Stimulated activated CD4-positive, alpha-beta T cell treated with anti-CD3 and anti-CD28 coated beads, Interleukin-2, amount 100 ng/mL, for 4 hours (primary cell): ENCODE data around the gene RPS8.
A peak's percentile ranks its signal among the peaks of the same experiment; 100 is the strongest.
"Not testable (repeated sequence)": the region's sequence is repeated elsewhere in the genome, so short reads cannot be mapped to it uniquely, and the experiment has no call there.

Experiments
- DNase-seq: peaks from one replicate; pipeline ENCODE4 v3.0.0-alpha.2; 2020; ENCODE audit warnings: low read depth

Gene RPS8

DNA sequence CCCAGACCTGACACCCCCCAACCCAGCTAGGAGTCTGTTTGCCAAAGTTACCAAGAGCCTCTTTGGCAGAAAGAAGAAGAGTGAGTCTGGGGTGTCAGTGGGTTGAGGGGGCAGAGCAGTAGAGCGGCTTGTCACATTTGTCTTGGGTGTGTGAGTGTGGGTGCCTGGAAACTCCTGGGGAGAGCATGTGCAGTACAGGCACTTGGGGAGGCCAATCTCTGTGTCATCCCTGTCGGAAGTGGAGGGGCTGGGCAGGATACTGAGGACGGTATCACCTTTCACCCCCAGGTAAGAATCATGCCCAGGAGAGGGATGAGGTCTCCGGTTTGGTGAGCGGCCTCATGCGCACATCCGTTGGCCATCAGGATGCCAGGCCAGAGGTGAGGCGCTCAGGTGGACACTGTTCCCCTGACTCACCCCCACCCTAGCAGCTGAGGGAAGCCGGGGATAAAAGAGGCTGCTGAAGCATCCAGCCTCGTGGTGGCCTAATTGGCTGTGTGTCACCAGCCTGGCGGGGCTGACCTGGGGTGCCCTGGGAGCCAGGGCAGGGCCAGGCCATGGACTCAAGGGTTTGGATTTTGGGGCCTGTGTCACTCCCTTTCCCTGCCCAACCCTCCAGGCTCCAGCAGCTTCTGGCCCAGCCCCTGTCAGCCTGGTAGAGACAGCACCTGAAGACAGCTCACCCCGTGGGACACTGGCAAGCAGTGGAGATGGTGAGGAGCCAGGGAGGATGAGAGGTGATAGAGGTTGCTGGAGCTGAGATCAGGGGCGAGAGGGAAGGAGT lies 28.2 kb downstream of the RPS8 start:
- no peak for DNase-seq

DNA sequence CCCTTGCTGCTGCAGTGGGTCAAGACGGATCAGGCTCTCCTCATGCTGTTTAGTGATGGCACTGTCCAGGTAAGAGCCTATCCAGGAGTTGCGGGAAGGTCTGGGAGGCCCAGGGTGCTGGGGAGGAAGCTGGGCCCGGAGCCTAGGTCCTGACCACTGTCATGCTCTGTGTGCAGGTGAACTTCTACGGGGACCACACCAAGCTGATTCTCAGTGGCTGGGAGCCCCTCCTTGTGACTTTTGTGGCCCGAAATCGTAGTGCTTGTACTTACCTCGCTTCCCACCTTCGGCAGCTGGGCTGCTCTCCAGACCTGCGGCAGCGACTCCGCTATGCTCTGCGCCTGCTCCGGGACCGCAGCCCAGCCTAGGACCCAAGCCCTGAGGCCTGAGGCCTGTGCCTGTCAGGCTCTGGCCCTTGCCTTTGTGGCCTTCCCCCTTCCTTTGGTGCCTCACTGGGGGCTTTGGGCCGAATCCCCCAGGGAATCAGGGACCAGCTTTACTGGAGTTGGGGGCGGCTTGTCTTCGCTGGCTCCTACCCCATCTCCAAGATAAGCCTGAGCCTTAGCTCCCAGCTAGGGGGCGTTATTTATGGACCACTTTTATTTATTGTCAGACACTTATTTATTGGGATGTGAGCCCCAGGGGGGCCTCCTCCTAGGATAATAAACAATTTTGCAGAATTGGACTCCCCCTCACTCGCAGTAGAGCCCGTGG lies 30.1 kb downstream of the RPS8 start:
- DNase-seq = no peak

DNA sequence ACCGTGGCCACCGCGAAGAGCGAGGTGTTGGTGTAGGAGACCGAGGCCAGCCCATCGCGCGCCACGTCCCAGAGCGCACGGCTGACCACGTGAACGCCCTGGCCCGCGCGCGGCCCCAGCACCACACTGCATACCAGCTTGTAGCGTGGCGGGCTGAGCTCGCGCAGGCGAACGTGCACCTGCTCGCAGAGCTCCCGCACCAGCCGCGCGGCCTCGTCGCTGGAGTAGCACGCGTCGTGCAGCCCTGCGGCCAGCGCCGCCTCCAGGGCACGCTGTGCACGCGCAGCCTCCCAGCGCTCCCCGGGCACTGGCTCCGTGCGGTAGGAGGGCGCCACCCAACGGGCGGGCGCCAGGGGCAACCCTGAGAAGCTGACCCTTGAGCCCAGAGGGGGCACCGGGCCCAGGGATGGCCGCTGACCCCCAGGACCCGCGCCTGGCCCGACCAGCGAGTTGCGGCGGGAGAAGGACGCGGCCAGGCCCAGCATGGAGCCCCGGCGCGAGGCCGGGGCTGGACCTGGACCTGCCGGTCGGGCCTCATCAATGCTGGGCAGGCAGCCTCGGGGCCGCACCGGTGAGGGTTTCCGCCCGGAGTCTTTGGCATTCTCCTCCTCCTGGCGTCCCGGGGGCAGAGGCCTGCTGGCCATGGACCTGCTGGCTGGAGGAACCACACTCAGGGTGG lies 30.8 kb downstream of the RPS8 start:
- DNase-seq = no peak

DNA sequence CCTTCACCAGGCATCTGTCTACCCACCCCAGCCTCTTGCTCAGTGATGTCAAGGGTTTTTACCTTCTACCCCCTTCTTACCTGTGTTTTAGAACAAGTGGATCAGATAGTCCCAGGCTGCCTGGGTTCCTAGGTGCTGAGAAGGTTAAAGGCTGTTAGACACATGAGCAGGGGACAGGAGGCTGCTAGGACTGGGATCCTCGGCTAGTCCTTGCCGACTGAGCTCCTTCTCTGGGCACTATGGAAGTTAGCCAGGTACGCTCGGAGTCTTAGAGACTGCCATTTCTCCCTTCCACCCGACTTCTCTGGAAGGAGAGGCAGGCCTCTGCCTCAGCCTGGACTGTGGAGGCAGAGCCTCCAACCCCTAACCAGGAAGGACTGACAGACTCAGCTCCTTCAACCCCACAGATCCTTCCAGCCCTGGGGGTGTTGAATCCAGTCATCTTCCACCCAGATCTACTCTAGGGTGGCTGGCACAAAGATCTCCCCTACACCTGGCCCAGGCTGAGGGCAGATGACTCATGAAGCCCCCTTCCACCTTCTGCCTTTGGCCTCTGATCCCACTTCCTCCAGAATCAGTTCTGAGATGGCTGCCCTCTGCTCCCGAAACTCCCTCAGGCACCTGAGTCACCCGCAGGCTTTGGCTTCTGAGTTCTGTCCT lies 31.5 kb downstream of the RPS8 start, which contains the start of gene DYNLT4:
DYNLT4 (minus strand) TSS at position 648 of the 660 bp plus-strand sequence. CDS start 683 bp downstream, outside the sequence.
- no peak for DNase-seq

DNA sequence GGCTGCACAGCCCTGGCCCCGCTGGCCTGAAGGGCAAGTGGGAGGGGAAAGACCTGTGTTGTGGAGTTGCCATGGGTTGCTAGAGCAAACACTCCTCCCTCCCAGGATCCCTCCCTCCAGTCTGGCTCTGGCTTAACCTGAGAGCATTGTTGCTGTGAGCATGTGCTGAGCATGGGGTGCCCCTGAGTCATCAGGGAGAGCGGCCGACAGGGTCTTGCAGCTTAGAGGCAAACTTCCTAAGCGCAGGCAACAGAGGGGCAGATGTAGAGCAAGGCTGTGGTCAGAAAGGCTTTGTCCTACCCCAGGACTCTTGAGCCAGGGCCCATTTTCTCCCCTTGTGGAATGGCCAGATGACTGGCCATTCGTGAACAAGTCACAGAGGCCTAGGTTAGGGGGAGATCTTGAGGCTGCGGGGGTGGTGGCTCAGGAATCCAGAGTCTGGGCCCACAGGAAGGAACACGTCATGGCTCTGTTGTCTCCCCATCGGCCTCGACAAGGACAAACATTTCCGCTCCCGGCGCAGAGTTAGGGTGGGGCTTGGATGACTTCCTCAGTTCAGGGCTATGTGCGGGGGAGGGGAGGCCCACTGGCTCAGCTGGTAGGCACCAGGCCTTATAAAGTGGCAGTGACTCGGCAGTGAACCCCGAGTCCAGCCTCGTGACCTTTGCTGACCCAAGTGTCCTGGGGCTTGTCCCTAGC lies 32.2 kb downstream of the RPS8 start:
- peak; percentile 82 for DNase-seq

DNA sequence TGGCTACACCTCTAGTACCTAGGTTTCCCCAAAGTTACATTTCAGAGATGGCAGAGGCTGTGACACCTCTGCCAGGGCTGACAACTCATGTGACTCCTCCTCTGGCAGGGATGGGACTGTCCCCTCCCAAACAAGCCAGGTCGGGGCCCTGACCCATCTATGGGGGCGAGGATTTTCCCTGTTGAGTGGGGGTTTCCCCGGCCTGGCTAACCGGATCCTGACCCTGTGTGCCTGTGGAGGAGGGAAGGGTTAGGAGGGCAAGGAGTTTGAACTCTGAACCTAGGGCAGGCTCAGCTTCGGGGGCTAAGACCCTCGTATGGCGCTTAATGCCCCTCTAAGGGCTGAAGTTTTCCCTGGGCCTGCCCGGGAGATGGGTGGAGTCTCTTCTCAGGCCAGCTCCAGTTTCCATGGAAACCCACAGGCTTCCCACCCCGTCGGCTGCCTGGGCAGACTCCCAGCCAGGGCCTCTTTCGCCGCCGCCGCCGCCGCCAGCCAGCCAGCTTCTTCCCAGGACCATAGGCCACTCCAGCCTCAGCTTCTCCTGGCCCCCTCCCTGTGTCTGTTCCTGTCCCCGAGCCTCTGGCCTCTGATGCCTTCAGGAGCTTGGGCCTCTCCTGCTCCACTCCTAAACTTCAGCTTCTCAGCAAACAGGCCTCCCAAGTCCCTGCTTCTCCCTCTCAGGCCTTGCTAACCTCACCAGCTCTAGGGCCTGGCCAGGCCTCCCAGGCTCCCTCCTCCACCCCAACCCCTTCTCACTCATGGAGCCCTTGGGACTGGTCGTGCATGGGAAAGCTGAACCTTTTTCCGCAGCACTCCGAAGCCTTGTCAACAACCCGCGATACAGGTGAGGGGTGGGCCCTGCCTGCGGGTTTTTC lies 33.0 kb downstream of the RPS8 start, which contains the start of gene BTBD19:
BTBD19 (plus strand) TSS at position 461 of the 875 bp plus-strand sequence; CDS start at position 759, 298 bp downstream.
- DNase-seq = peak; percentile 78

DNA sequence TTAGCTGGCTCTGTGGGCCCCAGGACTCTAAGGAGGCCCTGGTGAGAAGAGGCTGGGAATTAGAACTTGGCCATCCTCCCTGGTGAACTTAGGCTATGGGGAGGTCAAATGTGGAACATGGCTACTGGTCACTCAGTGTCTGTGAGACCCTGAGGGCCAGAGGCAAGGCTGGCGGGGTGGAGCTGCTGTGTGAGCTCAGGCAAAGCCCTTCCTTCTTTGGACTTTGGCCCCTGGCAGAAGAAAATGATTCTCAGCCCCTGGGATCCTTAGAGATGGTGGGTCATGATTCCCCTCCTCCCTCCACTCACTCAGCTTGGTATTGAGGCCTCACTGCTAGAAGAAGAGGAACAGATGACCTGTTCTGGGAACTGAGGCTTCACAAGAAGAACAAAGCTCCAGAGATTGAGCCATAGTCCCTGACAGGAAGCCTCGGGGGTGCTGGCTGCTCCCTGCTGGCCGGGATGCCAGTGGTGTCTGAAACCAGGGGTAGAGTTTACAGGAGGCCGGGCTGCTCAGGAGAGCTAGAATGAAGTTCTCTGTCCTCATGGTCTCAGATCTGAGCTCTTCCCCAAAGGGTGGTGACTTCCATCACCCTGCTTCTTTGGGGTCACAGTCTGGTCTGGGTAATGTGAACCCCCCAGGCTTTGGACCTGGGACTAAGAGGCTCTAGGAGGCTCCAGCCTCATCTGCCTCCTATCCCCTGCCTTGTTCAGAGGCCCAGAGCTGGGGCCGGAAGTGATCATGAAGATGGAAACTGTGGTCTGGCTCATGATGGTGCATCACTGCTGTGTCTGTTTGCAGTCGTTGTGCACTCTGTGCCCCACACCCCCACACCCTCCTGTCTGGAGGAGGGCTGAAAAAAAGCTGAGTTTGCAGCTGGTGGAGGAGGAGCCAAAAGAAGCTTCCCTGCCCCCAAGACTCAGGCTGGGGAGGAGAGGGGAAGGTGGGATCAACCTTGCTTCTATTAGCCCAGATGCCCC lies 33.9 kb downstream of the RPS8 start:
- DNase-seq = peak; percentile 89

DNA sequence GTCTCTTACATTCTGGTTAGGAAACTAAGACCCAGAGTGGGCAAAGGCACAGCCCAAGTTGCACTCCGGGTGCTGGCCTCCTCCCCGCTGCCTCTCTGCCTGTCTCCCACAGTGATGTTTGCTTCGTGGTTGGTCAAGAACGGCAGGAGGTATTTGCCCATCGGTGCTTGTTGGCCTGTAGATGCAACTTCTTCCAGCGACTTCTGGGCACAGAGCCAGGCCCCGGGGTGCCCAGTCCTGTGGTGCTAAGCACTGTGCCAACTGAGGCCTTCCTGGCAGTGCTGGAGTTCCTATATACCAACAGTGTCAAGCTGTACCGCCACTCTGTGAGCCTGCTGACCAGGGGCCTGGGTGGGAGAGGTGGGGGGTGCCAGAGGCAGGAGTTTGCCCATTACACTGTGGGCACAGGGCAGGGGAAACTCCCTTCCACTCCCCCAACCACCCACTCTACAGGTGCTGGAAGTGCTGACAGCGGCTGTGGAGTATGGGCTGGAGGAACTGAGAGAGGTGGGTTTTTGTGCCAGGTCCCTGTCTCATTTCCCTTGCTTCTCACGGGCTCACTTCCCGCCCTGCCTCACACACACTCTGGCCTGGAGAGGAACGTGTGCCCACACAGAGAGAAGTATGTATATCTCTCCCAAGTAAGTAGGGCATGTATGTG lies 34.9 kb downstream of the RPS8 start:
- peak; percentile 40 for DNase-seq

DNA sequence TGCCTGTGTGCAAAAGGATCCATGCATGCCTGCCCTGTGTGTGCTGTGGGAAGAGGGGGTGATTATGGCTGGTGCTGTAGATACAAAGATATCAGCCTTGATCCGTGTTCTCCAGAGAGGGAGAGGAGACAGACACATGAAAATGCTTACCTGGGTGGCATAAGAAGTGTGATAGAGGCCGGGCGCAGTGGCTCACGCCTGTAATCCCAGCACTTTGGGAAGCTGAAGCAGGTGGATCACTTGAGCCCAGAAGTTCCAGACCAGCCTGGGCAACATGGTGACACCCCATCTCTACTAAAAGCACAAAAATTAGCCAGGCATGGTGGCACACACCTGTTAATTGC lies 35.4 kb downstream of the RPS8 start:
- DNase-seq = not testable (repeated sequence)

DNA sequence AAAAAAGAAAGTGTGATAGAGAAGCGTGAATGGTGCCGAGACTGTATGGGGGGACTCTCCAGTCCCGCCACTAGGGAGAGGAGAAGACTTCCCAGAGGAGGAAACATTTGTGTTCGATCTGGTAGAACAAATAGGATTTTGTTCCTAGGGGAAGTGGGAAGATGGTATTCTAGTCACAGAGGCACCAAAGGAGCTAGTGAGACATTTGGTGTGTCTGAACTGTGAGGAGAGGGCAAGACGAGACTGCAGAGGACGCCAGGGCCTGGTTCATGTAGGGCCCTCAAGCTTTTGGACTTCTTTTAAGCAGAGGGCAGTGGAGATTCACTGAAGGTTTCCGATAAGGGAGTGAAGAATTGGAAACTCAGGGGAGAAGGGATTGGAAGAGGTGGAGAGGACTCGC lies 35.9 kb downstream of the RPS8 start:
- DNase-seq = no peak

DNA sequence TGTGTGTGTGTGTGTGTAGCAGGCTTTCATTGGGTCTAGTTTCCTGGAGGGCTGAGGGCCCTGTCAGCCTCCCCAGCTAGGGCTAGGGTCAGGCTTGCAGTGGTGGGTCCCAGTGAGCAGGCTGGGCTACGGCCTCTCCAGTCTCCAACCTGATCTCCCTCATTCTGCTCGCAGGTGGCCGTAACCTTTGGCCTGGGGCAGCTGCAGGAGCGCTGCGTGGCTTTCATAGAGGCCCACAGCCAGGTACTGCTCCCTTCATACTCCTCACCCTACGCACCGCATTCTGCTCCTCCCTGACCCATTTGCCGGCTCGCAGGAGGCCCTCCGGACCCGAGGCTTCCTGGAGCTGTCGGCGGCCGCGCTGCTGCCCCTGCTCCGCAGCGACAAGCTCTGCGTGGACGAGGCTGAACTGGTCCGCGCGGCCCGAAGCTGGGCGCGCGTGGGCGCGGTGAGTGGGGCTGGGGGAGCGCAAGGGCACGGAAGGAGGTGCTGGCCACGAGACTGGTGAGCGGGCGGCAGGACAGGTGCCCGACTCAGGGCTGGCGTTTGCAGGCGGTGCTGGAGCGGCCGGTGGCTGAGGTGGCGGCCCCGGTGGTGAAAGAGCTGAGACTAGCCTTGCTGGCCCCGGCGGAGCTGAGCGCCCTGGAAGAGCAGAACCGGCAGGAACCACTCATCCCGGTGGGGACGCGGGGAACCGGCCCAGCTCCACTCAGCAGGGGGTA lies 37.6 kb downstream of the RPS8 start:
- DNase-seq = no peak

DNA sequence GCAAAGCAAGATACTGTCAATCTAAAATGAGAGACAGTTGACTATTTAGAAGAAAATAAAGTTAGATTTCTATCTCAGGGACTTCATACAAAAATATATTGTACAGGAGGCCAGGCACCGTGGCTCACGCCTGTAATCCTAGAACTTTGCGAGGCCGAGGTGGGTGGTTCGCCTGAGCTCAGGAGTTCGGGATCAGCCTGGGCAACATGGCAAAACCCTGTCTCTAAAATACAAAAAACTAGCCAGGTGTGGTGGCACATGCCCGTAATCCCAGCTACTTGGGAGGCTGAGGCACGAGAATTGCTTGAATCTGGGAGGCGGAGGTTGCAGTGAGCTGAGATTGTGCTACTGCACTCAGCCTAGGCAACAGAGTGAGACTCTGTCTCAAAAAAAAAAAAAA lies 40.6 kb downstream of the RPS8 start:
- not testable (repeated sequence) for DNase-seq

DNA sequence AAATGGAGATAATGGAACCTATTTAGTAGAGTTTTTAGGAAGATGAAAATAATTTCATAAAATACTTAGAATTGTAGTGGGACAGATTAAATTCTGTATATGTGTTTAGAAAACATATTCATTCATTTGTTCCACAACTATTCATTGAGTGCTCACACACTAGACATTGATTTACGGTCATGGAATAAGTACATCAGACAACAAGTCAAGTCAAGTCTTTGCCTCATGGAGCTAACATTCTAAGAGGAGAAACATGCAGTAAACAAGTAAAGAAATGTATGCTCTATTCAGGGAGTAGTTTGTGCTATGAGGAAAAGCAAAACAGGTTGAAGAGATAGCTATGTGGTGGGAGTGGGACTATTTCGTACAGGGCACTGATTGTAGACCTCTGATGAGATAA lies 42.0 kb downstream of the RPS8 start:
- DNase-seq = no peak

DNA sequence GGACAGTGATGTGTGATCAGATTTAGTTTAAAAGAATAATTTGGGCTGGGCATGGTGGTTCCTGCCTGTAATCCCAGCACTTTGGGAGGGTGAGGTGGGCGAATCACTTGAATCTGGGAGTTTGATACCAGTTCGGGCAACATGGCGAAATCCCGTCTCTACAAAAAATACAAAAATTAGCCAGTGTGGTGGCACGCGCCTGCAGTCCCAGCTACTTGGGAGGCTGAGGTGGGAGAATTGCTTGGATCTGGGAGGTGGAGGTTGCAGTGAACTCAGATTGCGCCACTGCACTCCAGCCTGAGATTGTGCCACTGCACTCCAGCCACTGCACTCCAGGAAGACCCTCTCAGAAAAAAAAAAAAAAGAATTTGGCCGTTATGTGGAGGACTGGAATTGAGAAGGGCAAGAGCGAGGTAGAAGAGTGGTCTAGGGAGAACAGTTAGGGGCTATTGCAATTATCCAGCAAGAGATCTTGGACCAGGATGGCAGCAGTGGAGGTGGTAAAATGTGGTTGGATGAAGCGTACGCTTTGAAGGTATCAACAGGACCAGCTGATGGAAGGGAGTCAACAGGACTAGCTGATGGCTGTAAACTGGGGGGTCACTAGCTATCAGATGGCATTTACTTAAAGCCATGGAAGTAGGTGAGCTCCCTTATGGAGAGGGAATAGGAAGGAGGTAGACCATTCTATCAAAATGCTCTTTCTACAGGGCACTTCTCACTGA lies 42.6 kb downstream of the RPS8 start:
- no peak for DNase-seq

DNA sequence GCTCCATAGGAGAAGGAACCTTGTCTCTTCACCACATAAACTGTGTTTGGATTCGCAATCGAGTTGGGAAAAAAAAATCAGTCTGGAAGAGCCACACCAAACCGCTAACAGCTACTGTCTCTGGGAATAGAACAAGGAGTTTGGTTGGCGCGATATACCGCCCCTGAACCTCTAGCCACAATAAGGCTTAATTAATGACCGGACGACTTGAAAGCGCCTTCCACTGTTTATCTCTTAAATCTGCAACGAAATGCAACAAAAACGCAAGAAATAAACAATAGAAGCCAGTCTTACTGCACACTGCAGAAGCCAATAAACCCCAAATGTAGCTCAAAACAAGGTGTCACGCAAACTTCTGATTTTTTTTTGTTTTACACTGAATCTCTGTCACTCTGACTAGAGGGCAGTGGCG lies 43.9 kb downstream of the RPS8 start:
- DNase-seq = no peak

DNA sequence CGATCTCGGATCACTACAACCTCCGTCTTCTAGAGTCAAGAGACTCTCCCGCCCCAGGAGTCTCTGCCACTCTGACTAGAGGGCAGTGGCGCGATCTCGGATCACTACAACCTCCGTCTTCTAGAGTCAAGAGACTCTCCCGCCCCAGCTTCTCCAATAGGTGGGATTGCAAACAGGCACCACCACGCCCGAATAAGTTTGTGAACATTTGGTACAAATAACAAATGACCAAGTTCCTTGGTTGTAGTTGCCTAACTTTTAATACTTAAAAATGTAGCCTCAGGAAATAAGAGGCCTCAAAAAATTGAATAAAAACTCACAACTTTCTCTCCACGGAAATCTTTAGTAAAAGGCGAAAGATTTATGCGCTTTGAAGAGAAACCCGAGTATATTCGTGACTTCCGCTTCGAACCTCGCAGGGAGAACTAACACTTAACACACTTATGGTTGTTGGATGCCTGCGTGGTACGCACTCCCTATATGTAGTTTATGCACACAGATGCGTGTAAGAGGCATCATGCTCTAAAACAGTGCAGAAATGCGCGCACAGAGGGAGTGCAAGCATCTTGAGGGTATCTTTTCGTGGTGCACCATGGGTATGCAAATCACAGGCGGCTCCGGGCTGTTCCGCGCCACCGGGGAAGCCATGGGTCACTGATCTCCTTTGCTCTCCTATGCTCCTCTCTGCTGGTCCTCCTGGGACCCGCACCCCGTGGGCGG lies 44.4 kb downstream of the RPS8 start:
- peak; percentile 58 for DNase-seq
